ENCODE data around the gene CST9. TPM values are rescaled to one million over a fixed set of nuclear protein-coding genes. Genes with fewer than 3 reads are reported as not detected.
A peak's percentile ranks its signal among the peaks of the same experiment; 100 is the strongest.

The CST9 gene
- polyA plus RNA-seq, 1 donor = not detected

DNA sequence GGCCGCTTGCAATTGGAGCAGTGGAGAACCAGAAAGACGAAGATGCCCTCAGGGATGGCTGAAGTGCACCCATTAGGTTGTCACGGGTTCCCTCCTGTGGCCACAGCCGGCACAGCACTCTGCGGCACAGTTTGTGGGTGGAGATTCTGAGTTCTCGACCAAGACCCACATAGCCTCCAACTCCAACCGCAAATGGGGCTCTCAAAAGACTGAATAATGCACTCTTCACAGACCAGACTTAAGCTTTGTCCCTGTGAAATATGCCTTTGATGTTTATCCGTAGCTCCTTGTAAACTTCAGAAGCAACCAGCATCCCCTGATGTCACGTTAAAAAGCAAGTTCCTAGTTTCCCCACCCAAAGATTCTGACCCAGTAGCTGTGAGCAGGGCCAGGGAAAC lies 934 bp upstream of the CST9 start:
- Histone ChIP-seq H3K4me1 (ENCODE audit: control insufficient read depth, insufficient read depth, low read length) (no peaks in the 10 kb centered on the region), H3K4me3 (ENCODE audit: low read length) (no peak overlapping the region), H3K9me3 (ENCODE audit: control insufficient read depth, low read depth, low read length) (no peaks in the 10 kb centered on the region), H3K36me3 (ENCODE audit: control insufficient read depth, insufficient read depth, low read length) (no peaks in the 10 kb centered on the region), H3K27me3 (ENCODE audit: control insufficient read depth, insufficient read depth, low read length) (no peaks in the 10 kb centered on the region), H3K27ac (ENCODE audit: low read length) (no peak overlapping the region)
- peak; percentile 51 to 52 for DNase-seq
- no CpG with 5 or more reads among the region's 9 CpGs for WGBS (ENCODE audit: insufficient coverage, low lambda C conversion rate)

DNA sequence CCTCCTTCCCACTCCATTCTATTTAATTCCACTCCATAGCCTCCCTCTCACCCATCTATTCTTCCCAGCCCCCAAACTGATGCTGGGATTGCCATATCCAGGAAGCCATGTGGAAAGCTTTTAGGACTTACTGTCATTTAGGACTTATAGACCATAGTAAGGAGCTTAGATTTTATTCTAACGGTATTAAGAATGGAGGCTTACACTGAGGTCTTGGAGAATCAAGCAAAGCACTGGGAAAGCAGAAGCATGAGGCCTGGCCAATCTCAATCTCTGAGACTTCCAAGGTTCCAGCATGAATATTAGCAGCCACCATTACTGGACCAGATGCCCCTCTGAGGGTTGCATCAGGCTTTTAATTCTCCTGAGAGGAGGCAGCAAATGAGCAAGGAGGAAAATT lies 1.4 kb downstream of the CST9 start:
- Histone ChIP-seq H3K27ac (ENCODE audit: low read length) (no peak overlapping the region), H3K4me3 (ENCODE audit: low read length) (no peak overlapping the region), H3K27me3 (ENCODE audit: control insufficient read depth, insufficient read depth, low read length) (no peaks in the 10 kb centered on the region), H3K4me1 (ENCODE audit: control insufficient read depth, insufficient read depth, low read length) (no peaks in the 10 kb centered on the region), H3K9me3 (ENCODE audit: control insufficient read depth, low read depth, low read length) (no peaks in the 10 kb centered on the region), H3K36me3 (ENCODE audit: control insufficient read depth, insufficient read depth, low read length) (no peaks in the 10 kb centered on the region)
- no peak for DNase-seq
- WGBS (ENCODE audit: insufficient coverage, low lambda C conversion rate) = no CpG with 5 or more reads among the region's 1 CpG

DNA sequence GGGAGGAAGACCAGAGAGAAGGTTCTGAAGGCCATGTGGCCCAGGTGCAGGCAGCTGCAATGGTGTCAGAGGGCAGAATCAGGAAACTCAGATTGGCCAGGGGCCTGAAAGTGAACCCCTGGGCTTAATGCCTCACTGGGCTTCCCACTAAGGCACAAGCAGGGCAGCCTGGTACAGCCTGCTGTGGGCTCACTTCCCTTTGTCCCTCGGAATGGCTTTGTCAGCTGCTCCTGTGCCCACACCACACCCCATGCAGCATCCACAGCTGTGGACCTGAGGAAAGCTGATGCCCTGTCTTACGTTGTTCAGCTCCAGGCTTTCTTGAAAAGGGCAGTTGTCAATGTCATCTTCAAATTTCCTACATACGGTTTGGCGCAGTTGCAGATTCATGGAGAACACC lies 2.4 kb downstream of the CST9 start:
- H3K27ac ChIP-seq (ENCODE audit: low read length) = no peak overlapping the region
- no peaks in the 10 kb centered on the region for H3K9me3 ChIP-seq (ENCODE audit: control insufficient read depth, low read depth, low read length)
- H3K36me3 ChIP-seq (ENCODE audit: control insufficient read depth, insufficient read depth, low read length) = no peaks in the 10 kb centered on the region
- no peaks in the 10 kb centered on the region for H3K27me3 ChIP-seq (ENCODE audit: control insufficient read depth, insufficient read depth, low read length)
- no CpG with 5 or more reads among the region's 4 CpGs for WGBS (ENCODE audit: insufficient coverage, low lambda C conversion rate)
- no peak overlapping the region for H3K4me3 ChIP-seq (ENCODE audit: low read length)
- DNase-seq = no peak
- no peaks in the 10 kb centered on the region for H3K4me1 ChIP-seq (ENCODE audit: control insufficient read depth, insufficient read depth, low read length)

DNA sequence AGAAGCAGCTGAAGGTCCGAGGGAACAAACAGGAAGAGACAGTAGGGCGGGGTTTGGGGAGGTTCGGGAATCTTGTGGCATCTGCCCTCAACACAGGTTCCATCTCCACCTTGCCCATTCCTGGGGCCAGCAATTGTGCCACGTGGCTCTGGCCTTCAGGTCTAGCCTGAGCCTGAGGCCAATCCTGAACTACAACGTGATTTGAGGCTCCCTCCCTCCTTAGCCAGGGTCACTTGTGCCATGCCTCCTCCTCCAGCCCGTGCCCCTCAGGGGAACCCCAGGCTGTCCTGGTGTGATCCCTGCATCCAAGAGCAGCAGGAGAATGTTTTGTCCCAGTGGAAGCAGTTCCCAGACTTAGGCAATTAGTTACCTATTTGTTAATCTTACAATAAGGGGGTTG lies 3.0 kb downstream of the CST9 start:
- no peak overlapping the region for H3K4me3 ChIP-seq (ENCODE audit: low read length)
- WGBS (ENCODE audit: insufficient coverage, low lambda C conversion rate) = no CpG with 5 or more reads among the region's 6 CpGs
- no peak for DNase-seq
- H3K4me1 ChIP-seq (ENCODE audit: control insufficient read depth, insufficient read depth, low read length) = no peaks in the 10 kb centered on the region
- no peaks in the 10 kb centered on the region for H3K9me3 ChIP-seq (ENCODE audit: control insufficient read depth, low read depth, low read length)
- no peaks in the 10 kb centered on the region for H3K27me3 ChIP-seq (ENCODE audit: control insufficient read depth, insufficient read depth, low read length)
- H3K27ac ChIP-seq (ENCODE audit: low read length) = no peak overlapping the region
- H3K36me3 ChIP-seq (ENCODE audit: control insufficient read depth, insufficient read depth, low read length) = no peaks in the 10 kb centered on the region

DNA sequence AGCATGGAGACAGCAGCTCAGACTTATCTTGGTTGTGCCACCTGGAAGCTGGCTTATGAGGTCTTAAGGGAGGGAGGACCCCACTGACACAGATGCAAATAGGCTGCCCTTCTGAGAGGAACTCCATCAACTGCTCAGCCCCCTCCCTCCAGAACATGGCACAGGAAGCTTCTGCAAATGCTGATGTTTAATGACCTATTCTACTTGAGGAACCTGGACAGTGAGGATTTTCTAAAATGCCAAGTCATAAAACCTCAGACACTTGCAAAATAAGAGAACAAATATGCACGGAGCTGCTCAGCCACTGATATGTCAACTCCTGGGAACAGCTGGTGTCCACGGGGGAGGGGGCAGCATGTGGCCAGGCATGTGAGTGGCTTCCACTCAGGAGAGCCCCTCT lies 3.5 kb downstream of the CST9 start:
- no peak overlapping the region for H3K4me3 ChIP-seq (ENCODE audit: low read length)
- no peaks in the 10 kb centered on the region for H3K4me1 ChIP-seq (ENCODE audit: control insufficient read depth, insufficient read depth, low read length)
- no peaks in the 10 kb centered on the region for H3K9me3 ChIP-seq (ENCODE audit: control insufficient read depth, low read depth, low read length)
- no peaks in the 10 kb centered on the region for H3K36me3 ChIP-seq (ENCODE audit: control insufficient read depth, insufficient read depth, low read length)
- no peak overlapping the region for H3K27ac ChIP-seq (ENCODE audit: low read length)
- DNase-seq = no peak
- no peaks in the 10 kb centered on the region for H3K27me3 ChIP-seq (ENCODE audit: control insufficient read depth, insufficient read depth, low read length)
- WGBS (ENCODE audit: insufficient coverage, low lambda C conversion rate) = 80% methylated on average over 1 of the region's 2 CpGs

DNA sequence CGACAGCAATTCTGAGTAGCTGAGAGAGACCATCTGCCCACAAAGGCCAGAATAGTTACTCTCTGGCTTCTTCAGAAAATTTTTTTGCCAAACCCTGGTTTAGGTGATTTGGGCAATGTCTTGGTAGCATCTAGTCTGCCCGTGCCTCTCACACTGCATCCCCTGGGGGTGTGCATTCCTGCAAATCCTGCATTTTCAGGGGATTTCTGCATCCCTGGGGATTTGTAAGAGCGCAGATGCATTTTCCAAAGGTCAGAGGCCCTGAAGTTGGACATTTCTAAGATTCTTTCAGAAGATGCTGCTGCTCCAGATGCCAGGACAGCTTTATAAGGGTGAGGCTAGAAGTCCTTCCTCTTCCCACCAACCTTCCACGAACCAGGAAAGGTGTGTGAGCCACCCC lies 4.0 kb downstream of the CST9 start:
- H3K4me3 ChIP-seq (ENCODE audit: low read length) = no peak overlapping the region
- DNase-seq = no peak
- no CpG with 5 or more reads among the region's 4 CpGs for WGBS (ENCODE audit: insufficient coverage, low lambda C conversion rate)

DNA sequence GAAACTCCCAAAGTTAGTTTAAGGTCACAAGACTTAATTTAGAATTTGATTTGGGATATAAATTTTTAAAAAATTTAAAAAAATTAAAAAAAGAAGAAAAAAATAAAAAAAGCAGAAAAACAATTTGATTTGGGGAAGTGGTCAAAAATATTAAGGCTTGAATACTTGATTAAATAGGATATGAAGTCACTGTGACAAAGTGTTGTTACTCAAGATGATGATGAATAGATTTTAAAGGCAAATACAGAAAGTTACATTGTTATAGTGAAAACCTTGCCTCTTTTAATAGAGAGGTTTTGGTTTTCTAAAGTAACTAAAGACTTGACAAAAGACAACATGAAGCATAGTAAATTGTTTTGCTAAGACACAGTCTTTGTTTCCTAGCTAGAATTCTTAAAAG lies 7.2 kb downstream of the CST9 start:
- Histone ChIP-seq H3K9me3 (ENCODE audit: control insufficient read depth, low read depth, low read length) (no peaks in the 10 kb centered on the region), H3K27ac (ENCODE audit: low read length) (no peak overlapping the region), H3K27me3 (ENCODE audit: control insufficient read depth, insufficient read depth, low read length) (no peaks in the 10 kb centered on the region), H3K36me3 (ENCODE audit: control insufficient read depth, insufficient read depth, low read length) (no peaks in the 10 kb centered on the region), H3K4me1 (ENCODE audit: control insufficient read depth, insufficient read depth, low read length) (no peaks in the 10 kb centered on the region), H3K4me3 (ENCODE audit: low read length) (no peak overlapping the region)
- no peak for DNase-seq

More for the DNA sequence above, 4.0 kb downstream of the CST9 start:
- no peaks in the 10 kb centered on the region for H3K4me1 ChIP-seq (ENCODE audit: control insufficient read depth, insufficient read depth, low read length)
- H3K9me3 ChIP-seq (ENCODE audit: control insufficient read depth, low read depth, low read length) = no peaks in the 10 kb centered on the region
- H3K36me3 ChIP-seq (ENCODE audit: control insufficient read depth, insufficient read depth, low read length) = no peaks in the 10 kb centered on the region
- H3K27ac ChIP-seq (ENCODE audit: low read length) = no peak overlapping the region
- no peaks in the 10 kb centered on the region for H3K27me3 ChIP-seq (ENCODE audit: control insufficient read depth, insufficient read depth, low read length)

DNA sequence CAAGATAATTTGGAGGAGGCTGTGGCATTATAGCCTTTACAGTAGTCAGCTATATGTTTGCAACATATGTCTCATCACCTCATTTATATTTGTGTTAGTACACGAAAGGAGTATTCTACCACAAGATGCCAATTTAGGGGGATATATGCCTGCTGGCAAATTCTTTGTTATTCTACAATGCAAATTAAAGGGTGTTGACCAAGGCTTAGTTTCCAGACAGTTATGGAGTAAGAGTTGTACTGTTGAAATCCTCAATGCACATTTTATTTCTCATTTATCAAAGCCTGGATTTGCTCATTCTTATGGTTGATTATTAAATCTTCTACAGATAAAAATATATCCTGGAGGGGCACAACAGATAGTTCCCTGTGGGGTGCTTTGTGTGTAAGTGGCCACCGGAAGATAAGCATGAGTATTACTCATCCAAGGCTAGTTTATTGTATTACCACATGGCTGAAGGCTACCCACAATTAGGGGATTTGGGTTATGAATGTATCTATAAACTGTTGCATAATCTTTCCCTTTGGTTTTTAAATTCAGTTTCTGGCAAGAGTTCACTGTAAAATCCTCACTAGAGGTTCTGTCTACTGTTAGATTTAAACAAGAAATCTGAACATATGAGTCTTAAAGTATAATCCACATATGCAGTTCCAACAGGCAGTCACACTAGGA lies 9.0 kb downstream of the CST9 start:
- WGBS (ENCODE audit: insufficient coverage, low lambda C conversion rate) = 86% methylated on average over 1 of the region's 2 CpGs
- no peak overlapping the region for H3K27ac ChIP-seq (ENCODE audit: low read length)
- no peak for DNase-seq
- no peak overlapping the region for H3K4me3 ChIP-seq (ENCODE audit: low read length)
- H3K9me3 ChIP-seq (ENCODE audit: control insufficient read depth, low read depth, low read length) = no peaks in the 10 kb centered on the region
- no peaks in the 10 kb centered on the region for H3K27me3 ChIP-seq (ENCODE audit: control insufficient read depth, insufficient read depth, low read length)
- H3K4me1 ChIP-seq (ENCODE audit: control insufficient read depth, insufficient read depth, low read length) = no peaks in the 10 kb centered on the region
- H3K36me3 ChIP-seq (ENCODE audit: control insufficient read depth, insufficient read depth, low read length) = no peaks in the 10 kb centered on the region

DNA sequence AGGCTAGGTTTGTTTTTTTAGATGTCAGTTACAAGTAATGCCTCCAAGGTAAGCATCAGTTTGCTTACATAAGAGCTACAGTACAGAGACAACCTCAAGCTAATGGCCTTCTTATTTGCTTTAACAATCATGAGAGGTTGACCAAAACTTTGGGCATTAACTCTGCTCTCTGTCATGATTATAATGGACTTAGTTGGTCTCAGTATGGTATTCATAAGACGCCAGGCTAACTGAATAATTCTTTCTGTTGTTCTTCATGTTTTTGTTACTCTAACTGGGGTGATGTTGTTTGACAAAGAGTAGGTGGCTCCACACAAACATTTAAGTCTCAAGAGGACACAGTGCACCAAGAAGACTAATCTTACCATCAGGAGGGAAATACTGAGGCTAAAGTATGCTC lies 9.8 kb downstream of the CST9 start:
- H3K9me3 ChIP-seq (ENCODE audit: control insufficient read depth, low read depth, low read length) = no peaks in the 10 kb centered on the region
- no peaks in the 10 kb centered on the region for H3K27me3 ChIP-seq (ENCODE audit: control insufficient read depth, insufficient read depth, low read length)
- no peak overlapping the region for H3K4me3 ChIP-seq (ENCODE audit: low read length)
- DNase-seq = no peak
- H3K27ac ChIP-seq (ENCODE audit: low read length) = no peak overlapping the region
- no CpG with 5 or more reads among the region's 1 CpG for WGBS (ENCODE audit: insufficient coverage, low lambda C conversion rate)
- no peaks in the 10 kb centered on the region for H3K4me1 ChIP-seq (ENCODE audit: control insufficient read depth, insufficient read depth, low read length)
- no peaks in the 10 kb centered on the region for H3K36me3 ChIP-seq (ENCODE audit: control insufficient read depth, insufficient read depth, low read length)

DNA sequence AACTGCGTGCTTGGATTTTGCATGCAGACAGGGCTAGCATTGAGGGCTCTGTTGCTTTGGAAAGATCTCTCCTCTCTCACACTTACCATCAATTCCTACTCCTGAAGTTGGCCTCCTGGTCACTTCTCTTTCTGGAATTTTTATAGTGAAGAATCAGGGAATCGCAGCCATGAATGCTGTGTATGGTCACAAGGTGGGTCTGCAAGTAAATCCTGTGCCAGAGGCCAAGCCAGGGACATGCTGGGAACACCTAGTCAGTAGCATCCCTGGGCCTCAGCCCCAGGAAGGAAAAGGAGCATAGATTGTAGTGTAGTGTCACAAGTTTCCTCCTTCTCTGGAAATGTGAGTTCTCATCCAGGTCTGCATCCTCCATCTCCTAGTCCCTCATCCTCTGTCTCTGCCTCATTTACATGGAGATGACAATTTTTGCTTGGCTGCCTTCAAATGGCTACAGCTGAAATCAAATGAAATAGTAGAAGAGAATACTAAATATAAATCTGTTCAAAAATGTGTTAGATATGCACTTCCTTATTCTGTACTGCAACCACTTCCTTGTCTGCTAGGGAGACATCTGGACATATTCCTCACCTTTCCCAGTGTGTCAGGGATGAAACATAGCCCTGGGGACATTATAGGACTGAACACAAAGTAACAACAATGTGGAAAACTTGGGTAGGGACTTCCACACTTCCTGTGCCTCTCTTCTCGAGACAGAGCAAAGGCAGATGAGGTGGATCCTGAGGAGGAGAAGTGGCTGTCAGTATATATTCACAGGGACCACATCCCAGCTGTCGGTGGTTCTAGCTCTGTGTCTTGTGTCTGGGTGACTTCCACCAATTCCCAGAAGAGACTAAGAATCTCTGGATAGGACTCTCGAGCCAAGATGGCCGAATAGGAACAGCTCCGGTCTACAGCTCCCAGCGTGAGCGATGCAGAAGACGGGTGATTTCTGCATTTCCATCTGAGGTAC lies 17.0 kb downstream of the CST9 start:
- DNase-seq = no peak
- Histone ChIP-seq H3K27ac (ENCODE audit: low read length) (no peak overlapping the region), H3K36me3 (ENCODE audit: control insufficient read depth, insufficient read depth, low read length) (no peaks in the 10 kb centered on the region), H3K27me3 (ENCODE audit: control insufficient read depth, insufficient read depth, low read length) (no peaks in the 10 kb centered on the region), H3K9me3 (ENCODE audit: control insufficient read depth, low read depth, low read length) (no peaks in the 10 kb centered on the region), H3K4me1 (ENCODE audit: control insufficient read depth, insufficient read depth, low read length) (peaks cover 15% of the 10 kb centered on the region), H3K4me3 (ENCODE audit: low read length) (no peak overlapping the region)
- no CpG with 5 or more reads among the region's 10 CpGs for WGBS (ENCODE audit: insufficient coverage, low lambda C conversion rate)

Measured in large intestine (tissue), 3 donors.